Measurements from ENCODE around the gene IER5L.
"Not testable (repeated sequence)": the region's sequence is repeated elsewhere in the genome, so short reads cannot be mapped to it uniquely, and the experiment has no call there.

Gene IER5L

DNA sequence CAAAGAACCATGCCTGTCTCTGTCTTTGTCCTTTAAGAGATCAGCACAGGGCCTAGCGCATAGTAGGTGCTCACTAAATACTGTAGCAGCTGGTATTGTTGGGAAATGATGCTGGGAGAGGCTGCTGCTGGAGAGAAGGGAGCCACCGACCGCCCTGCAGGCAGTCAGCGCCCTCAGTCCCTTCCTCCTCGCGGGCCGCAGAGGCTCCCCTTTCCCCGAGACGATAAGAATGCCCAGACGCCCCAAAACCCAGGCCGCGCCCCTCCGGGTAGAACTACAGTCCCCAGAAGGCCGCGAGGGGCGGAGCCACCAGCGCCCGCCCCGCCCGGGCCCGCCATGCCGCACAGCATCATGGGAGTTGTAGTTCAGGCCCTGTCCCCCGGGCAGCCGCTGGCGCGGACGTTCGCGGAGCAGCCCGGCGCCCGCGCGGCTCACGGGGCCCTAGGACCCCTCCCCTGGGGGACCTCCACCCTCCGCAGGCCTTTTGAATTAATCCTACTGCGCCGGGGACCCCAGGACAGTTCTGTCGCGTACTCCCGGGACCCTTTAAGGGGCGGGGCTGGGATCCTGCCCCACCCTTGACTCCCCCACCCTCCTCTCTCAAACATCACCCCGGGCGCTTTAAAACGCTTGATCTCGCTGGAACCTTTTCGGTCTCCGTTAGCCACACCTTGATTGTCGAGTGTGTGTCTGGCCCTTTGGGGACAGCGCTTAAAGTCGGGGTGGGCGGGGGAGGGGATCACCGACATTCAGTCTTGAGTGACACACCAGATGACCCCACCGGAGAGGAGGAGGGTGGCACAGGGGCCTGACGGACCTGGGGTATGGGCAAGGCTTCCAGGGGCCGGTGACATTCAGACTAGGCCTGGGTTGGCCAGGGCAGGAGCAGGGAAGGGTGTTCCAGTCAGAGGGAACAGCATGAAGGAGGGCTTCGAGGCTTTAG lies 24.8 kb upstream of the IER5L start:
- DNase-seq (ENCODE audit: low read depth in 2 of 2): peak; percentile 85 to 86

DNA sequence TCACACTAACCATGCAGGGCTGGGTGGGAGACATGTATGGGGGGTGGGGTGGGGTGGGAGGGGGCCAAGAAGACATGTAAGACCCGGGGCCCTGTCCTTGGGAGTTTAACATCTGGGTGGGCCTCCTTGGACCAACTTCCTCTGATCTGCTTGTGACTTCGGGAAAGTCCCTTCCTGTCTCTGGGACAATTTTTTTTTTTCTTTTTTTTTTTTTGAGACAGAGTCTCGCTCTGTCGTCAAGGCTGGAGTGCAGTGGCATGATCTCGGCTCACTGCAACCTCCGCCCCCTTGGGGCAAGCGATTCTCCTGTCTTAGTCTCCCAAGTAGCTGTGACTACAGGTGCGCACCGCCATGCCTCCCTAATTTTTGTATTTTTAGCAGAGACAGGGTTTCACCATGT lies 23.8 kb upstream of the IER5L start:
- no peak for DNase-seq (ENCODE audit: low read depth in 2 of 2)

DNA sequence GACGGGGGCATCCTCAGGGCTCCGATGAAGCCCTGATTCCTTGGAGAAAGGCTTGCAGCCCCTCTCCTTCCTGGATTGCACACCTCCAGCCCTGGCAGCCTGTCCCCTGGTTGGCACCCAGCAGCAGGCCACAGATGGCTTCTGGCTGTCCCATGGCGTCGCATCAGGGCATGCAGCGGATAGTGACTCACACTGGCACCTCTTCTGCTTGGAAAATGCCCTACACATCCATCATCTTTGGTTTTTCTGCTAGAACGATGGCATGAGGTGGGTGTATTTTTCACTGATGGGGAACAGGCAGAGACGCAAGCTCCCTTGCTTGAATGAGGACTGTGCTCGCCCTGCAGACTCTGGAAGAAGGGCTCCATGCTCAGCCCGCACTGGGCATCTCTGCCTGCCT lies 23.2 kb upstream of the IER5L start:
- DNase-seq (ENCODE audit: low read depth in 2 of 2): no peak

DNA sequence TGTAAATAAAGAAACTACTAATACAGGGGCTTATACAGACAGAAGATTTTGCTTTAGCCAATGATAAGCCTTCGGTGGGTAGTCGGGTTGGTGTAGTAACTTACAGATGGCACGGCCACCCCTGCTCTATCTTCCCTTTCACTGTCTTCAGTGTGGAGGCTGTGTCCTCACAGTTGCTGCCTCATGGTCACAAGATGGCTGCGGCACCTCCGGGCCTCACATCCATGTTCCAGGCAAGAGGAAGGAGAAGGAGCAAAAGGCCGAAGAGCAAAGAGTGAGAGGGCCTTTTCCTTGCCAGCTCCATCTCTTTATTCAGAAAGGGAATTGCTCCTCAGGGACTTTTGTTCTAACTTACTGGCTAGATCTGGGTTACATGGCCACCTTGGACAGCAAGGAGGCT lies 22.2 kb upstream of the IER5L start:
- no peak for DNase-seq (ENCODE audit: low read depth in 2 of 2)

DNA sequence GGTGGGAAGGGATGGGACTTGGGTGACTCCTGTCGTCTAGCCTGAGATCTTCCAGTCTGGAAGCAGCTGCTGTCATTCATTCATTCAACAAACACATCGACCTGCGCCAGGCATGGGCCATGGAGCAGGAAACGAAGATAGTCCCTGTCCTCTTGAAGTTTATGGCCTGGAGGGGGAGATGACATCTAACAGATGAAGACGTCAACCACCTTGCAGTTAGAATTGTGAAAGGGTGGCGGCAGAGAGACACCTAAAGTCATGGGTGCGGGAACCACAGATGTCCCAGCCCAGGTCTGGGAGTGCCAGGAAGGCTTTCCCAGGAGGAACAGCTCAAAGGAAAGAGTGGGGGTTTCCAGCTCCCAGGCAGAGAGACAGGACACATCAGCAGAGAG lies 21.0 kb upstream of the IER5L start:
- no peak for DNase-seq (ENCODE audit: low read depth in 2 of 2)

DNA sequence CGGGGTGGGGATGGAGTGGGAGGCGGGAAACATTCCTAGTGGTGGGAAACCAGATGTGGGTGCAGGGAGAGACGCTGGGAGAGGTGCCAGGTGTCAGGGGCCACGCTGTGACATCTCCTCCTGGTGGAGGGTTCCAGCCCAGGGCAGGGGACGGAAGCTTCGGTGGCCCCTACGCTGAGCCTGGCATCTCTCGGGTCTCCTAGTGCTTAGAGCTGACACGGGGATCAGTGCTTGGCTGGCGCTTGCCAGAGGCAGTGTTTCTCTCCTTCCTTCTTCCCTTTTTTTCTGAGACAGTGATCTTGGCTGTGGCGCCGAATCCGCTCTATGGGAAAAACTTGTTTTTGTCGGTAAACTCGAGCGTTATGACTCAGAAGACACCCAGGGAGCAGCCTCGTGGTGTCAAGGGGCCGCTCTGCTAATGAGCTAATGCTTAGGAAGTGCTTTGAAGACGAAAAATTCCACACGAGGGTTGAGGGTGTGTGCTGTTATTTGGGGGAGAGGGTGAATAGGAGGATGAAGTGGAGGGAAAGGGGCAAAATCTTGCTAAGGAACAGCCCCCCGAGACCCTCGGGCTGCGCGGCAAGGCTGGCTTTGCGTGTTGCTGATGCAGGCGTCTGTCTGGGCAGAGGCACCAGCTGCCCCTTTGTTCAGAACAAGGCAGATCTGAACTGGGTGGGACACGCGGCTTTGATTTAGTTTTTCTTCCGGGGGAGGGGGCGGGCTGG lies 20.4 kb upstream of the IER5L start:
- no peak for DNase-seq (ENCODE audit: low read depth in 2 of 2)

DNA sequence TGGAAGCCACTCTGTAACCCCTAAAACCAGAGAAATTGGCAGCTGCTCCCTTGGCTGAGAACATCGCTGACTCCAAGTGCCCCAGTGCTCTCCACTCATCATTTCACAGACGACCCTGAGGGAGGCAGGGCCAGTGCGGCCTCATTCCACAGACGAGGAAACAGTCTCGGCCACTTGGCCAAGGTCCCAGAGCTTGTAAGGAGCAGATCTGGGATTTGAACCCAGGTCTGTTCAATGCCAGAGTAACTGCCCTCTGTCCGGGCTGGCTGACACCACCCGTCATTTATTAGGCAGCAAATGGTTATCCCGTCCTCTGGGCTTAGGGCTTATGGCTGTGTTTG lies 19.9 kb upstream of the IER5L start:
- DNase-seq (ENCODE audit: low read depth in 2 of 2): no peak

DNA sequence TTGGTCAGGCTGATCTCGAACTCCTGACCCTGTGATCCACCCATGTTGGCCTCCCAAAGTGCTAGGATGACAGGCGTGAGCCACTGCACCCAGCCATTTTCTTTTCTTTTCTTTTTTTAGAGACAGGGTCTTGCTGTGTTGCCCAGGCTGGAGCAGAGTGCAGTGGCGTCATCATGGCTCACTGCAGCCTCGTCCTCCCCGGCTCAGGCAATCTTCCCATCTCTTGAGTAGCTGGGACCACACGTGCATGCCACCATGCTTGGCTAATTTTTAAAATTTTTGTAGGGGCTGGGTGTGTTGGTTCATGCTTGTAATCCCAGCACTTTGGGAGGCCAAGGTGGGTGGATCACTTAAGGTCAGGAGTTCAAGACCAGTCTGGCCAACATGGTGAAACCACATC lies 19.0 kb upstream of the IER5L start:
- not testable (repeated sequence) for DNase-seq (ENCODE audit: low read depth in 2 of 2)

DNA sequence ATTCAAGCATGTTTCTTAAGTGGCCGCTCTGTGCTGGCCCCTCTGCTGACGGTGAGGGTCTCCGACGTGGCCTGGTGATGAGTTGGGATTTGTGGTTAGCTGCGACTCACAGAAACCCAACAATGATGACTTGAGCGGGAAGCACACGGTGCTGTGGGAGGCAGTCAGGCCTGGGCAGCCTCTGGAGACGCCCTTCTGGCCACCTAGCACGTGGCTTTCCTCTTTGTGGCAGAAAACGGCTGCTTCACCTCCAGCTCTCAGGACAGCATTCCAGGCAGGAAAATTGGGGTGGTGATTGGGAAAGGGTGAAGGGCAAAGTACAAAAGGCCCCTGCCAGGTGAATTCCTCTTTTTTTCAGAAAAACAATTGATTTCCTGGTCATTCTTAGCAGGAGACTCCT lies 17.5 kb upstream of the IER5L start:
- no peak for DNase-seq (ENCODE audit: low read depth in 2 of 2)

DNA sequence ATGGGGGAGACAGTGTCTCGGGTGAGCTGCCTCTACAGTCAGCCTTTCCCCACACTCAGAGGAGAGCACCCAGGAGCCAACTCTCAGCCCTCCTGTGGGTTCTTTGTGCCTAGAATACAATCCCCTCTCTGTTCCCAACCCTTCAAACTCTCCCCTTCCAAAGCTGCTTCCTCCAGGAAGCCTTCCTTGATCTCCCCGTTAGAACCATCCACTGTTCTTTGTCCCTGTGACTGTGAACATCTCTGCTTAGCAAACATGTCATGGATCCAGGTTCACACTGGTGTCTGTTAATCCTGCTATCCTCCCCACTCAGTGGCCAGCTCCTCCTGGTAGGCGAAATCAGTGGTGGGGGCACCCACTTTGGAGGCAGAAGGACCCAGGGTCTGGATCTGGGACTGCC lies 16.2 kb upstream of the IER5L start:
- DNase-seq (ENCODE audit: low read depth in 2 of 2): no peak

DNA sequence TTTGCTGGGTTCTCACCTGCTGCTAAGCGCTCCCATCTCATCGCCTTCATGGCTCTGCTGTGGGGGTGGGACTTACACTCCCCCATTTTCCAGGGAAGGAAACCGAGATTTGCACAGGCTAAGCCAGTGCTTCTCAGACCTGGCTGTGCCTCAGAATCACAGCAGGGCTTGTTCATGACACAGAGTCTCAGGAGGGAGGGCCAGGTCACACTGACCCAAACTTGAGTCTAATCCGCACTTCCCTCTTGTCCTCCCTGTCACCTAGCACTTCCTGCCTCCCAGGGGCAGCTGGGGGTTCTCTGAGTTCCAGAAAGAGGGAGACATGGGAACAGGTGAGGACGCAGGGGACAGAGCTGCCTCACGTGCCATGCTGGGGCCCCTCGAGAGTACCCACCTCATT lies 15.6 kb upstream of the IER5L start:
- no peak for DNase-seq (ENCODE audit: low read depth in 2 of 2)

DNA sequence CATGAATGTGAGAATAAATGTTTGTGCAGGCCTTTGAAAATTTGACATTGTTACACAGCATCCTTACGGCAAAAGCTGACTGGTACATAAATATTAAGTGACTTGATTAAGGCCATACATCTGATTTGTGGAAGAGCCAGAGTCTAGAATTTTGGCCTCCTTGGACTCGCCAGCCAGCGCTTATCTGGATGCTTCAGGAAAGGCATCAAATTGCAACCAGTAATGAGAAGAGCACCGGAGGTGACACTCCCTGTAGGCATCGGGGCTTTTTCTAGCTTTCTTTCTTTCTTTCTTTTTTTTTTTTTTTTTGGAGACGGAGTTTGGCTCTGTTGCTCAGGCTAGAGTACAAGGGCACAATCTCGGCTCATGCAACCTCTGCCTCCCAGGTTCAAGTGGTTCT lies 13.2 kb upstream of the IER5L start:
- DNase-seq (ENCODE audit: low read depth in 2 of 2): no peak

DNA sequence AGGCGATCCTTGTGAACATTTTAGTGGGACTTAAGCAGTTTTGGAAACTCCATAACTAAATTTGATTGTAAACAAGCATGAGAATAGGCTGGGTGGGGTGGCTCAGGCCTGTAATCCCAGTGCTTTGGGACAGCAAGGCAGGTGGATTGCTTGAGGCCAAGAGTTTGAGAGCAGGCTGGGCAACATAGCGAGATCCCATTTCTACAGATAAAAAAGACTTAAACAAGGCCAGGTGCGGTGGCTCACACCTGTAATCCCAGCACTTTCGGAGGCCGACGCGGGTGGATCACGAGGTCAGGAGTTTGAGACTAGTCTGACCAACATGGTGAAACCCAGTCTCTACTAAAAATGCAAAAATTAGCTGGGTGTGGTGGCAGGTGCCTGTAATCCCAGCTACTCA lies 11.9 kb upstream of the IER5L start:
- not testable (repeated sequence) for DNase-seq (ENCODE audit: low read depth in 2 of 2)

DNA sequence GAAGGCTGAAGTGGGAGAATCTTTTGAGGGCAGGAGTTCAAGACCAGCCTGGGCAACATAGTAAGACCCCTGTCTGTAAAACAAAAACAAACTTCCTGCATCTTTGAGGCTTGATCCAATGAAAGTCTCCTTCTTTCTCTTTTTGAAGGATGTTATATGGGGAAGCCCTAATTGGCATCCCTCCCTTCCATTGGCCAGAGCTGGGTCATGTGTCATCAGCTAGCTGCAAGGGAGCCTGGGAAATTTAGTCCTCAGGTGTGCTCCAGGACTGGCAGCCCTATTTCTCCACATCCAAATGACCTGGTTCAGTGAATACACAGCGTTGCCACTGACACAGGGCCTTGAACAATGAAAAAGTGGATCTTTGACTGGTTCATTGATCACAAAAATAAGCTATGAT lies 9.0 kb upstream of the IER5L start:
- no peak for DNase-seq (ENCODE audit: low read depth in 2 of 2)

DNA sequence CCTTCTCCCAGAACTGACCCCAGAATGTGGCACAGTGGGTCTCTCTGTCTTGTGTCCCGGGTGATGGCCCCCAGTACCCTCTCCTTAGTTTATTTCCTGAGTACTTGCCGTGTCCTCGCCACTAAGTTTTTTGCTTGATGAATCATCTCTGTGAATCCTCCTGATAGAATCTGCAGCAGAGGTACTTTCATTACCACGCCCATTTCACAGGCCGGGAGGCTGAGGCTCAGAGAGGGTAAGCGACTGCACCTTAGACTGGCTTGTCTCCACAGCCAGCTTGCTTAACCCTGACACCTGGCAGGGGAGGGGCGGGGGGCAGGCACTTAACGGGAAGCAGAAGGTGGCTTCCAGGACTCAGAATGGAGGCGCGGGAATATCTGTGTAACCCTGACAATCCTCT lies 7.9 kb upstream of the IER5L start:
- DNase-seq (ENCODE audit: low read depth in 2 of 2): no peak

DNA sequence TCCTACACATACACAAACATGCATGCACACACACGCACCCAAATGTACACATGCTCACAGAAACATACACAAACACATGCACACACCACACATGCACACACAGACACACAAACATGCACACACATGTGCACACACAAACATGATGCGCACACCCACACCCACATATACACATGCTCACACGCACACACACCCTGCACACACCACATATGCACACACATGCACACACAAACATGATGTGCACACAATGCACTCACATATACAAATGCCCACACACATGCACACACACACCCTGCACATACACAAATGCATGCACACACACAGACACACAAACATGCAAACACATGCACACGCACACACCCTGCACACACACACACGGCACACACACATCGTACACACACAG lies 7.3 kb upstream of the IER5L start:
- no peak for DNase-seq (ENCODE audit: low read depth in 2 of 2)

DNA sequence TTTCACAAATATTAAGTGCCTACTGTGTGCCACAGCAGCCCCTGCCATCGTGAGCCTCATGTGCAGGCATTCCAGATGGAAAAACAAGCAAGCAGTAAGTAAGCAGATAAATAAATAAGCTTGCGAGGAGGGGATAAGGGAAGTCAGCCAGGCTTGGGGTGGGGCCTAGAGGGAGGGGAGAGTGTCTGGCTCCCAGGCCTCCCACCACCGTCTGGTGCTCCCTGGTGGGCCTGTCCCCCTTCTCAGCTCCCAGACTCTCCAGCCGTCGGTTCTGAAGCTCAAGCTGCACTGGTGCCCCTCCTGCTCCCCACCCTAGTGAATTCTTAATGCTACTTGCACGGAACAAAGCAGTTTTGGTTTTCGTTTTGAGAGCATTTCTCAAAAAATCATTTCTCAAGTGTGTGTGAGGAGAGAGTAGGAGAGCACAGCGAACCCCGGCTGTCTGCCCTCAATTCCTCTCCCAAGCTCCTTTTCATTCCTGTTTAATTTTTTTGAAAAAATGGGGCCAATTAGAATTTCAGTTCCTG lies 6.6 kb upstream of the IER5L start:
- DNase-seq (ENCODE audit: low read depth in 2 of 2): no peak

DNA sequence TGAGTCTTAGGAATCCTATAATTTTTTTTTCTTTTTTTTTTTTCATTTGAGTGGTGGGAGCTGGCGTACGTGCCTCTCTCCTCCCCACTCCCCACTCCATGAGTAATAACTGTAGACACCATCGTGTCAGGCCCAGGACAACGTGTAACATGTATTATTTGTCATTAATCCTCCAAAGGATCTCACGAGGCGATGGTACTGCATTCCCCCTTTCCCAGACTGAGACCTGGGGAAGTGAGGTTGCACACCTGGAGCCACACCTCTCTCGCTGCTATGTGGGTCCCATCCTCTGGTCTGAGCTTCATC lies 6.1 kb upstream of the IER5L start:
- DNase-seq (ENCODE audit: low read depth in 2 of 2): no peak

DNA sequence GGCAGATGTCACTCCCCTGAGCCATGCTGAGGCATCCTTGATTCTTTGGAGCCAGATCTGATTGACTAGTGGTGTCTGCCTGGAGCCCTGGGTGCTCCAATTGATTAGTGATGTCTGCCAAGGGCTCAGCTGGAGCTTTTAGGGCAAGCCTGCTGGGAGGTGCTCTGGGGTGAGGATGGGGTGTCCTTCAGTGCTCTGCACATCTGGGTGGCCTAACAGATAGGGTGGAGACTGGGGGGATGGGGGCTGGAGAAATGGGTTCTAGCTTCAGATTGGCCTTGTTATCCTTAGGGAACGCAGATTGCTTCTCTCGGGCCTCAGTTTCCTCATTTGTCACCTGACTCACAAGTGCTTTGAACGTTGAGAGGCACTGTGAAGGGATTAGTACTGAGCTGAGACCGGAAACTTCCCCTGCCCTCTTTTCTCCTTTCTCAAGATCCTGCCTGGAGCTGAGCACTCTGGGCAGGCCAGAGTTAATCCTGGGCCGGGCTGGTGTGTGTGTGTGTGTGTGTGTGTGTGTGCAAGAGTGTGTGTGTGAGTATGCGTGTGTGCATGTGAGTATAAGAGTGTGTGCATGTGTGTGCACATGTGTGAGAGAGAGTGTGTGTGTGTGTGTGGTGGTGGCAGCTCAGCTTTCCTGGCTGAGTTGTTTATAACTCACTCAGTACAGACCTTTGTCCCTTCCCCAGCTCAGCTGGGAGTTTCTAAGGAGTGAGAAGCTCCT lies 5.6 kb upstream of the IER5L start:
- no peak for DNase-seq (ENCODE audit: low read depth in 2 of 2)

DNA sequence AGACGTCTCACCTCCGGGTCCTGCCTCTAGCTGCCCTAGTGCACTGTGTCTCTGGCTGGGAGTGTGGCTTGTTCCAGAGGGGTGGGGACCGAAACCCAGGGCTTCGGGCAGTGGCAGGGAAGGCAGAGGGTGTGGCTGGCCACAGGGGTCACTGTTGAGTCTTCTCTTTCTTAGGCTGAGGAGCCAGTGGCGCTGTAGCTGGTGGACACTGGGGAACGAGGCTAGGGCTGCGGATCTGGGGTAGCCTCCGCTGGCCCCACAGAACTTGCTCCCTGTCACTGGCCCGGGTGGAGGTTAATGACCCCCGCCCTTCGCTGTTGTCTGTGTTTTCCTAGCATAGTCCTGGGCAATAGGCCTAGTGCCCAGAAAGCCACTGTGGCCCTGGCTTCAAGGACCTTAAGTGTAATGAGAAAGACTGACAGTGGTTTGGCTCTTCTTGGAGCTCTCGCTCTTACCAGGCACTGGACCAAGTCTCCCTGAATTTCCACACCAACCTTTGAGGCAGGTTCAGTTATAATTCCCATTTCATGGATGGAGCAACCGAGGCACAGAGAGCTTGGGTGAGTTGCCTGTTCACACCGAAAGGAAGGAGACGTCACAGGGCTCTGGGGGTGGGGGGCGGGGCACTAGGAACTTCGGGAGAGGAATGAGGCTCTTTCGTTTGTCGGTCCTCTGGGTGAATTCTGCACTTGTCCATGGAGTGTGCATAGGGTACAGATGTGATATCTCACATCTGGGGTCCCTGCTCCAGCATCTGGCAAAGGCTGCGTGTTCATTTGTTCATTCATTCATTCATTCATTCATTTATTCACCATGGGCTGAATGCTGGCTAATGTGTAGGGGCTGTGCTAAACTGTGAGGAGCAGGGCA lies 4.8 kb upstream of the IER5L start:
- no peak for DNase-seq (ENCODE audit: low read depth in 2 of 2)

DNA sequence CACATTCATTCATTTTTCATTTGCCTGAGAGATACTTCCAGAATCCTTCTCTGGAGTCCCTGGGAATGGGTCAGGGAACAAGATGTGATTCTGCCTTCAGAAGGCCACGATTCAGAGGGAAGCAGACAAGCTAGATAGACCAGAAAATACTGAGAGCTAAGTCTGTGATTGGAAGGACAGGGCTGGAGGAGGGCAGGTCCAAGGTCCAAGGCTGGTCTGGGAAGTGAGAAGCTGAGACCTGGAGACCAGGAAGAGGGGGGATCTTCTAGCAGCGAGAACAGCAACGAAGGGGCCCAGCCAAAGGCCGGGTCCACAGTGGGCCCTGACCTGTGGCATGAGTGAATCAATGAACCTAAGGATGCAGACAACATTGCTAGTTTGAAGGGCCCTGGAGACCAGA lies 4.1 kb upstream of the IER5L start:
- DNase-seq (ENCODE audit: low read depth in 2 of 2): no peak

DNA sequence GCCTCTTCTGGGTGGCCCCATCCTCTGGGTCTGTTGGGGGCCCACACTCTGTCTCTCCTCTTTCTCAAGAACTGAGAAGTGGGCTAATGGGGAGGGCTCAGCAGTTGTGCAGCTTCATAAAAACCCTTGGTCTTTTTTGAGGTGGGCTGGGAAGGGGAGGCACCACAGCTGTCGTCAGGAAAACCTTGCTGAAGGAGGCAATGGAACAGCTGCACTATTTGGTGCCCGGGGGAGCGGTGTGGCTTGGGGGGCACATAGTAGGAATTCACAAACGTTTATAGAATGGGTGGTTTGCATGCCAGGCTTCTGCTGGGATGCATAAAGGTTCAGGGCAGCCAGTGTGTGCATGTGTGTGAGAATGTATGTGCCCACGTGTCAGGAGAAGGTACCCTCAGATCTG lies 3.2 kb upstream of the IER5L start:
- DNase-seq (ENCODE audit: low read depth in 2 of 2): no peak
